Measurements from ENCODE around the gene KLHL25.

Gene KLHL25

DNA sequence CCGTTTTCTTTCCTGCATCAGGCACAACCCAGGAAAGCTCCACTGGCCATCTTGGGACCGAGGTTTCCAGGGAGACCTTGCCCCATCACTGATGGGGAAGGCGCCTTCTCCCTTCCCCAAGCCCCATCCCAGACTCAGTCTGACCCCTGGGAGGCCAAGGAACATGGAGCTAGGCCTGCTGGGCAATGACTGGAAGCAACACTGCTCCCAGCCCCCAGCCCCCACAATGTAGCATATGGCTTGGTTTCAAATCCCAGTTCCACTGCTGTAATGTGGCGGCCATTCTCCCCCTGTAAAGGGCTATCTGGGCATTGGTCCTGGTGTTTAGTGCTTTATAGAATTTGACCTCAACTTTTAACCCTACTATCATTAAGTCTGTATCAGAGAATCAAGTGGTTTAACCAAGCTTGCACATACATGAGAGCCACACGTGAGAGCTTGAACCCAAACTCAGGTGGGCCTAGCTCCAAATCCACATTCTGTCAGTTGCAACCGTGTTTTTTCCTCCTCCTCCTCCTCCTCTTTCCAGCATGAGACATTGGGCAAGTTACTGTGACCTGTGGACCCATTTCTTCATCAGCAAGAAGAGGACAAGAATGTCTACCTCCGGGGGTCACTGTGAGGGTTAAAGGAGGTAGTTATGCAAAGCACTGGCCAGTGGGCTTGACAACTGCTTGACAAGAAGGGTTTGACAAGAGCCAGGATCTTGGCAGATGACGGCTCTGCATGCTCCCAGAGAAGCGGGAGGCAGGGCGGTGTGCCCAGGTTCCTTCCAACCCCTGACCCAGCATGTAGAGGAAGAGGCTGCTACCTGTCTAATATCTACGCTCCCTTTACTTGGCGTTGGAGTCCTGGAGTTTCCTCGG lies 37.4 kb downstream of the KLHL25 start:
- no peak for DNase-seq (ENCODE audit: low read depth, low spot score)
- Histone ChIP-seq H3K36me3 (ENCODE audit: insufficient read depth, low read length) (no peaks in the 10 kb centered on the region), H3K9ac (ENCODE audit: insufficient read length) (no peak overlapping the region), H3K27ac (no peak overlapping the region), H3K4me3 (no peak overlapping the region), H3K9me3 (ENCODE audit: low read depth, low read length) (no peaks in the 10 kb centered on the region)
- TF ChIP-seq POLR2AphosphoS5 (IDR thresholded peaks at IDR 0.05; ENCODE audit: borderline replicate concordance, low read depth, low read length) (no peak), FOXP2 (optimal IDR thresholded peaks at IDR 0.05; ENCODE audit: control extremely low read depth, extremely low read length, insufficient read depth) (no peak), EZH2 (IDR thresholded peaks at IDR 0.05) (no peak)

DNA sequence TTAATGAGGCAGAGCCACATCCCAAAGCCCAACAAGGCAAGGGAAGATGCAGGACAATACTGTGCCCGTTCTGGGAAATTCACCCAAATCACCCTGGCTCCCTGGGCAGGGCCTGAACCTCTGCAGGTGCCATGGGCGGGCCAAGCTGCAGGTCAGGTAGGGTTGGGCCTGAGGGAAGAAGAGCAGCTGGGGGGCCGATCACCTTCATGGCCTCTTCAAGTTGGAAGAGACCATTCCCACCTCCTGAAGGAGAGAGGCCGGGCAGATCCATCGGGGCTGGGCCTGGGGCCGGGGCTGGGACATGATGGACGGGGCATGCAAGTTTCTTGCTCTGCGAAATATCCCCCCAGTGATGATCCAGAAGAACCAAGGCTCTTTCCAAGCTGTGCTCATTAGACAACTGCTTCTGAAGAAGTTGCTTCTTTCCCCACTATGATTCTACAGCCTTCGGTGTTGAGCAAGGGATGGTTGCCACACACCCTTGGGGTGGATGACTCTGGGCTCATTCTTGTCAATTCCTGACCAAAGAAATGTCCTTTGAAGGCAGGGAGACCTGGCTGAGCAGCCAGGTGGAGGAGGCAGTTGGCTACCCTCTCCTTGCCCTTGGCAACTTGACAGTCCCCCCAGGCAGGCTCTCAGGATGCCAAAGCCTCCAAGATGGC lies 38.2 kb downstream of the KLHL25 start:
- H3K36me3 ChIP-seq (ENCODE audit: insufficient read depth, low read length) = no peaks in the 10 kb centered on the region

DNA sequence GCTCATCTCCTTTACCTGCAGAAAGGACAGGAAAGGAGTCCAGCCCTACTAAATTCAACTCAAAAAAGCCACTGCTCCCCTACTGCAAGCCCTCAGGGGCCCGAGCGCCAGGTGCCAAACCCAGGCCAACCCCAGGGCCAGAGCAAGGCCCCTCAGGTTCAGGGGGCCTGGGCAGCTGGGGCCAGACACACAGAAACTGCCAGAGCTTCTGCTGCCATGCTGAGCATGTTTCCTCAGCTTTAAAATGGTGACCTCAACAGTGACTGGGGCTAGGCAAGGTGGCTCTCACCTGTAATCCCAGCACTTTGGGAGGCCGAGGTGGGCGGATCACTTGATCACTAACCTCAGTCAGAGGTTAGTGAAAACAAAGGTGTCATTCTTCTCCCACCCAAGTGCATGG lies 38.8 kb downstream of the KLHL25 start:
- TF ChIP-seq EZH2 (IDR thresholded peaks at IDR 0.05) (no peak), POLR2AphosphoS5 (IDR thresholded peaks at IDR 0.05; ENCODE audit: borderline replicate concordance, low read depth, low read length) (no peak), FOXP2 (optimal IDR thresholded peaks at IDR 0.05; ENCODE audit: control extremely low read depth, extremely low read length, insufficient read depth) (no peak)
- Histone ChIP-seq H3K27ac (no peak overlapping the region), H3K36me3 (ENCODE audit: insufficient read depth, low read length) (no peaks in the 10 kb centered on the region), H3K9ac (ENCODE audit: insufficient read length) (no peak overlapping the region), H3K9me3 (ENCODE audit: low read depth, low read length) (no peaks in the 10 kb centered on the region), H3K4me3 (no peak overlapping the region)
- DNase-seq (ENCODE audit: low read depth, low spot score) = no peak

More for the DNA sequence above, 38.2 kb downstream of the KLHL25 start:
- H3K27ac ChIP-seq = no peak overlapping the region
- no peaks in the 10 kb centered on the region for H3K9me3 ChIP-seq (ENCODE audit: low read depth, low read length)
- TF ChIP-seq EZH2 (IDR thresholded peaks at IDR 0.05) = no peak
- TF ChIP-seq POLR2AphosphoS5 (IDR thresholded peaks at IDR 0.05; ENCODE audit: borderline replicate concordance, low read depth, low read length) = no peak
- TF ChIP-seq FOXP2 (optimal IDR thresholded peaks at IDR 0.05; ENCODE audit: control extremely low read depth, extremely low read length, insufficient read depth) = no peak
- DNase-seq (ENCODE audit: low read depth, low spot score) = no peak
- no peak overlapping the region for H3K4me3 ChIP-seq
- H3K9ac ChIP-seq (ENCODE audit: insufficient read length) = no peak overlapping the region

DNA sequence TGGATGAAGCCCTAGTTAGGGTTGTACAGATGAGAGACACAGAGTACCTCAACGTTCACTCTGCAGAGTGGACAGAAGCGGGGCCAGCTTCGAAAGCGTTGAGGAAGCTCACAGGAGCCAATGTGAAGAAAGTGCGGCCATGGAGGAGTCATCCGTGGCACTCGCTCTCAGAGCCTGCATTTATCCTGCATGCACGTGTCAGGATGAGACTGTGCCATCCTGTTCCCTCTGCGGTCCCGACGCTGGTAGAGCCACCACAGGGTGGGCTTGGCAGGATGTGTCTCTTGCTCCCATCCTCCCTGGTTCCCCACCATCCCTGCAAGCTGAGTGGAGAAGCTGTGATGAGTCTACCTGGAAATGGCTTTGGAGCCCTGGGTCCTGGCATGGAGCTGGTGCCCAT lies 39.3 kb downstream of the KLHL25 start:
- DNase-seq (ENCODE audit: low read depth, low spot score) = no peak
- TF ChIP-seq EZH2 (IDR thresholded peaks at IDR 0.05) = no peak
- no peak for TF ChIP-seq POLR2AphosphoS5 (IDR thresholded peaks at IDR 0.05; ENCODE audit: borderline replicate concordance, low read depth, low read length)
- TF ChIP-seq FOXP2 (optimal IDR thresholded peaks at IDR 0.05; ENCODE audit: control extremely low read depth, extremely low read length, insufficient read depth) = no peak
- H3K27ac ChIP-seq = no peak overlapping the region
- H3K36me3 ChIP-seq (ENCODE audit: insufficient read depth, low read length) = no peaks in the 10 kb centered on the region
- H3K9me3 ChIP-seq (ENCODE audit: low read depth, low read length) = no peaks in the 10 kb centered on the region
- H3K4me3 ChIP-seq = no peak overlapping the region
- H3K9ac ChIP-seq (ENCODE audit: insufficient read length) = no peak overlapping the region

DNA sequence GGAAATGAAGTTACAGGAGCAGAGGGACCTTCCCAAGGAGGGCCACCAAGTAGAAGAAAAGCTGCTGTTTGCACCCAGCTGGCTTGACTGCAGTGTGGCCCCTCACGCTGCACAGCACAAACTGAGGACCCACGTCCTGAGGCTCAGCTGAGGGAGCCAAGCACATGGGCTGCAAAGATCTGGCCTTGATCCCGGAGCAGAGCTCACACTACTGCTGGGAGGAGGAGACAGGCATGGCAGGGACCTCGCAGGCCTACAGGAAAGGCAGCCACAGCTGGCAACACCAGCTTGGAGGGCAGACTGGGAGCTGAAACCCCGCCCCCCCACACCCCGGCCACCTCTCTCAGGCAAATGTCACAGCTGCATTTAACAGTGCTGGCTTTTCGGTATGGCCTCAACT lies 39.7 kb downstream of the KLHL25 start:
- no peak overlapping the region for H3K4me3 ChIP-seq
- no peaks in the 10 kb centered on the region for H3K36me3 ChIP-seq (ENCODE audit: insufficient read depth, low read length)
- H3K27ac ChIP-seq = no peak overlapping the region
- H3K9ac ChIP-seq (ENCODE audit: insufficient read length) = no peak overlapping the region
- H3K9me3 ChIP-seq (ENCODE audit: low read depth, low read length) = no peaks in the 10 kb centered on the region
- TF ChIP-seq POLR2AphosphoS5 (IDR thresholded peaks at IDR 0.05; ENCODE audit: borderline replicate concordance, low read depth, low read length) = no peak
- no peak for TF ChIP-seq FOXP2 (optimal IDR thresholded peaks at IDR 0.05; ENCODE audit: control extremely low read depth, extremely low read length, insufficient read depth)
- TF ChIP-seq EZH2 (IDR thresholded peaks at IDR 0.05) = no peak
- DNase-seq (ENCODE audit: low read depth, low spot score) = no peak

DNA sequence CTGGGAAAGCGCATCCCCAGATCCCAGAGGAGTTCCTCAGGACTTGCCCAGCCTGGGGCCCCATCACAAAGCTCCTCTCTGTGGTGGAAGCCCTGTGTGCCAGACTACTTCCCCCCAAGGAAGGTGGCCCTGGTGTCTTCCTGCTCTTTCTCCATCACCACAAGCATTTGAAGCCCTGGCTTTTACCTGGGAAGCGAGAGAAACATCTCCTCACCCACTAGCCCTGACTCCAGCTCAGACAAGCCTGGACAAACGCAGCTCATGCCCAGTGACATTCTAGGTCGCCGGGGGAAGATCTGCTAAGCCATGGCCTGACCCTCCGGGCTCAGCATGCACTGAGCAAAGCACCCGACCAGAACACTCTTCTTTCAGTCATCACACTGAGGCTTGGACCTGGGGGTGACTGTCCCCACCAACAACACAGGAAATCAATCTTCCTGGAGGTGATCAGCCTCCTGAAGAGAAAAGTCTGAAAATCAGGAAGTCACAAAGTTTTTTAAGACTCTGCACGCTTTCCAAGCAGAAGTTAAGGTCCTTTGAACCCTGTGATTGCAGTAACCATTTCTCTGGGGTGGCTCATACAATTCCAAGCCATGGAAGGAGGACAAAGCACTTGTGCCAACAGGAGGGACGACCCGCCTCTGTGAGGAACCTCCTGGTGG lies 40.8 kb downstream of the KLHL25 start:
- TF ChIP-seq EZH2 (IDR thresholded peaks at IDR 0.05) (no peak), FOXP2 (optimal IDR thresholded peaks at IDR 0.05; ENCODE audit: control extremely low read depth, extremely low read length, insufficient read depth) (no peak), POLR2AphosphoS5 (IDR thresholded peaks at IDR 0.05; ENCODE audit: borderline replicate concordance, low read depth, low read length) (no peak)
- Histone ChIP-seq H3K36me3 (ENCODE audit: insufficient read depth, low read length) (no peaks in the 10 kb centered on the region), H3K4me3 (no peak overlapping the region), H3K9ac (ENCODE audit: insufficient read length) (no peak overlapping the region), H3K27ac (no peak overlapping the region), H3K9me3 (ENCODE audit: low read depth, low read length) (no peaks in the 10 kb centered on the region)
- DNase-seq (ENCODE audit: low read depth, low spot score) = no peak

DNA sequence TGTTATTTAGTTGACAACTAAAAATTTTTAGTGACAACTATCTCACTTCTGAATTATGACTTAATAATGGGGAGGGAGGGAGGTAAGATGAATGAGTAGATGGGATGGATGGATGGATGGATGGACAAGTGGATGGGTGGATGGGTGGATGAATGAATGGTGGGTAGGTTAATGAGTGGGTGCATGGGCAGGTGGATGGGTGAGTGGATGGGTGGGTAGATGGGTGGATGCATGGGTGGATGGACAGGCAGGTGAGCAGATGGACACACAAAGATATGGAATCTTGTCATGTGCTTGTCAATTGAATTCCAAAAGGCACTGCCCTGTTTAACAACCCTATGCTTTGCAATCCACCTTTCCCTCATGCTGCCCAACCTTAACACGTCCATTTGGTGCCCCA lies 41.5 kb downstream of the KLHL25 start:
- Histone ChIP-seq H3K4me3 (no peak overlapping the region), H3K9ac (ENCODE audit: insufficient read length) (no peak overlapping the region), H3K9me3 (ENCODE audit: low read depth, low read length) (no peaks in the 10 kb centered on the region), H3K36me3 (ENCODE audit: insufficient read depth, low read length) (no peaks in the 10 kb centered on the region), H3K27ac (no peak overlapping the region)
- TF ChIP-seq FOXP2 (optimal IDR thresholded peaks at IDR 0.05; ENCODE audit: control extremely low read depth, extremely low read length, insufficient read depth) = no peak
- no peak for TF ChIP-seq POLR2AphosphoS5 (IDR thresholded peaks at IDR 0.05; ENCODE audit: borderline replicate concordance, low read depth, low read length)
- TF ChIP-seq EZH2 (IDR thresholded peaks at IDR 0.05) = no peak
- no peak for DNase-seq (ENCODE audit: low read depth, low spot score)

DNA sequence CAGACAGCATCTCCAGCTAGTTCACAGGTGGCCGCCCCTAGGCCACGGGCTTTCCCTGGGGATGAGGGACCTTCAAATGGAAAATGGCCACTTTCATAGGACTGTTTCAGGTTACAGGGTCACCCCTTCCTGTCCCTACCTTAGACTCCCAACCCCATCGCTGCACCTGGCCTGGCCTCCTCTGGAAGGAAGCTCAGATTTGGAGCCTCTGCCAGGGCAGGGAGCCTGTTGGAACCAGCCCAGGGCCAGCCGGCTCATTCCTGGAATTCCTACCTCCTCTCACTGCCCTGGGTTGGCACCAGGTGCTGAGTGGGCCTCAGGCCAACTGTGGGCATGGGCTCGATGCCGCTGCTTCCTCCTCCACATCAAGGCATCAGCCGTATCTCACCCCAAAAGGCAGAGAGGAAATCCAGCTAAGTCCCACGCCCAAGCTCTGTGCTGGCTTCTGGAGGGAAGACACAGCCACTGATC lies 42.2 kb downstream of the KLHL25 start:
- Histone ChIP-seq H3K36me3 (ENCODE audit: insufficient read depth, low read length) (no peaks in the 10 kb centered on the region), H3K27ac (no peak overlapping the region), H3K9me3 (ENCODE audit: low read depth, low read length) (no peaks in the 10 kb centered on the region), H3K9ac (ENCODE audit: insufficient read length) (no peak overlapping the region), H3K4me3 (no peak overlapping the region)
- DNase-seq (ENCODE audit: low read depth, low spot score) = no peak
- TF ChIP-seq POLR2AphosphoS5 (IDR thresholded peaks at IDR 0.05; ENCODE audit: borderline replicate concordance, low read depth, low read length) (no peak), EZH2 (IDR thresholded peaks at IDR 0.05) (no peak)
